Activated effector memory CD4-positive, alpha-beta T cell treated with anti-CD3 and anti-CD28 coated beads, Interleukin-2, amount 50 U/mL, for 16 hours (primary cell): ENCODE measurements around the gene ORC5.

ENCODE experiments used
- DNase-seq: peaks from one replicate; pipeline ENCODE4 v3.0.0-alpha.2; 2020

ORC5 gene

GRCh38 chr7:104124469-104124868, 83.3 kb downstream of the ORC5 start:
- DNase-seq = no peak

- DNase-seq = no peak
These were observed 84.0 kb downstream of the ORC5 start for GRCh38 chr7:104123786-104124185.

- no peak for DNase-seq
These were observed 94.0 kb downstream of the ORC5 start for GRCh38 chr7:104113788-104114187.

DNA sequence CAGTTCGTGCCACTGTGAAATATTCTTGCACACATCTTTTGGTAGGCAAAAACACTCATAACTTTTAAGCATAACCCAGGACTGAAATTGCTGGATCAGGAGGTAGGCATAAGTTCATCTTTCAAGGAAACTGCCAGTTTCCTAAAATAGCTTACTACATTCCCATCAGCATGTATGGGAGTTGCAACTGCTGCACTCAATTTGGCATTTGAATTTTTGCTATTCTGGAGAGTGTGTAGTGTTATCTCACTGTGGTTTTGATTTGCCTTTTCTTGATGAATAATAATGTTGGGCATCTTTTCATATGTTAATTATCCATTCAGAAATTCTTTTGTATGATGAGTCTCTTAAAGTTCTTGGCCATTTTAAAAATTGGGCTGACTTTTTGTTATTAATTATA, 95.2 kb downstream of the ORC5 start:
- no peak for DNase-seq

GRCh38 chr7:104111271-104111670, 96.5 kb downstream of the ORC5 start:
- no peak for DNase-seq

- no peak for DNase-seq
These were observed 101.5 kb downstream of the ORC5 start for GRCh38 chr7:104106108-104106905.

- no peak for DNase-seq
These were observed 108.9 kb downstream of the ORC5 start for GRCh38 chr7:104098890-104099289.

DNA sequence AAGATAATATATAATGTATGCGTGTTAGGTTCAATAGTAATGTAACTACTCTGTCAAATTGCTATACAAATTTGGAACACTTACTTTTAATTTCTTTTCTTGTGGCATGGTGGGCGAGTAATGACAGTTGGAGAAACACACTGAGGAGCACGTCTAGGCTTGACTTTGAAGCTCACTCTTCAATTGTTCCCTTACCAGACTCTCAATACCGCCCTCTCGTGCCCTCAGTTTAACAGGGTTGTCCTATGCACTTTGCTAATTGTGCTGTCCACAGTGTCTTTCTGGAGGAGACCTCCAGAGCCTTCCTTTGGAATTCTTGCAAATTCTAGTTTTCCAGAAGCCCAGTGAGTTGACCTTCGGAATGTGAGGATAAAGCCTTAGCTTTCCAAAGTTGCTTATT, 111.1 kb downstream of the ORC5 start:
- DNase-seq = no peak

GRCh38 chr7:104093127-104093526, 114.7 kb downstream of the ORC5 start:
- no peak for DNase-seq

- no peak for DNase-seq
These were observed 116.6 kb downstream of the ORC5 start for GRCh38 chr7:104091242-104091641.

GRCh38 chr7:104089612-104090011, 118.2 kb downstream of the ORC5 start:
- no peak for DNase-seq

DNA sequence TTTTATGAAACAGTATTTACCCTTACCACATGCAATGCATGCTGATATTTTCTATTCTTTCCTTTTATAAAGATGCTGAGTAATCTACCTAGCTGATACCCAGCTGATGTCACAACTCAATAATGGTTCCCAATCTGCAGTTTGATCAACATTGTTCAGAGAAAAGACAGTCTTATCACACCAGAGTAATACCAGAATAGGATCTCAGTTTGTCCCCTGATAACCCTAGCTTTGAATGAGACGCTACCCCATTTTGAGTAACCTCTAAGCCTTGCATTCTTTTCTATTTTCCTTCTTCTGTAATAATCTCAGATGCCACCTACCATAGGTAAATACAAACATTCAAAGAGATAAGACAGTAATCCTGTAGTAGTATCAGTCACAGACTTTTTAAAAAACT, 118.8 kb downstream of the ORC5 start:
- no peak for DNase-seq
